ENCODE measurements around the gene TMEM131.

TMEM131 gene

DNA sequence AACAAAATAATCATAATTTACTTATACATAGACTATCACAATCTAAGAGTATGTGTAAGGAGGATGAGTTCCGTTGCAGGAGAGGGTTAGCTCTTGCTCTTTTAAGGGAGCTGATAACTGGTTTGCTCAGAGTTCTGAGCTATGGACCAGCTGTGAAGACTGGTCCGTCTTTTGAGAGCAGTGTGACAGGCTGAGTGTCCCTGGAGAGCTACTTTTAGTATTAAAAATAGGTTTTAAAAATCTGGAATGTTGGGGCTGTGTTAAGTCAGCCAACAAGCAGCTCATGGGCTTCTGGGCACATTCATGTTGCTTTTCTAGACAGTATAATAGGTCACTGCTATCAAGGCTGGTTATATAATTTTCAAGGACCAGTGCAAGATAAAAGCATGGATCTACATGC, 41.5 kb upstream of the TMEM131 start:
- no peak overlapping the region for H3K4me3 ChIP-seq (ENCODE audit: low read depth, low read length)
- H3K36me3 ChIP-seq (ENCODE audit: control insufficient read depth in 2 of 2, insufficient read depth in 1 of 2, low read length in 2 of 2): no peaks in the 10 kb centered on the region
- no peaks in the 10 kb centered on the region for H3K9me3 ChIP-seq (ENCODE audit: control insufficient read depth, insufficient read depth, low read depth, low read length)
- no peak for TF ChIP-seq ZNF555 (tag by site-specific recombination; conservative IDR thresholded peaks at IDR 0.05)
- TF ChIP-seq ZNF747 (tag by site-specific recombination; IDR thresholded peaks at IDR 0.05): no peak
- TF ChIP-seq BCL11B (tag by site-specific recombination; IDR thresholded peaks at IDR 0.05; ENCODE audit: low read depth): no peak
- no peak for TF ChIP-seq ZNF654 (tag by site-specific recombination; IDR thresholded peaks at IDR 0.05; ENCODE audit: low read depth)
- no peak for TF ChIP-seq ZNF416 (tag by site-specific recombination; IDR thresholded peaks at IDR 0.05)
- TF ChIP-seq ZNF701 (tag by site-specific recombination; IDR thresholded peaks at IDR 0.05): no peak
- no peak for TF ChIP-seq BCL11A (tag by site-specific recombination; IDR thresholded peaks at IDR 0.05; ENCODE audit: low read depth)
- no peak for TF ChIP-seq ZNF843 (tag by site-specific recombination; IDR thresholded peaks at IDR 0.05)
- no peak for TF ChIP-seq ZBTB1 (tag by site-specific recombination; IDR thresholded peaks at IDR 0.05)
- TF ChIP-seq ELK4 (IDR thresholded peaks at IDR 0.05; ENCODE audit: borderline replicate concordance, low read depth, low read length): no peak
- no peak for TF ChIP-seq ZNF404 (tag by site-specific recombination; IDR thresholded peaks at IDR 0.05)
- TF ChIP-seq ZNF777 (tag by site-specific recombination; IDR thresholded peaks at IDR 0.05; ENCODE audit: borderline replicate concordance): no peak
- no peak for TF ChIP-seq ZNF394 (tag by site-specific recombination; IDR thresholded peaks at IDR 0.05; ENCODE audit: borderline replicate concordance)
- TF ChIP-seq ZNF433 (tag by site-specific recombination; IDR thresholded peaks at IDR 0.05; ENCODE audit: low read depth): no peak
- no peak for TF ChIP-seq ZNF239 (tag by site-specific recombination; IDR thresholded peaks at IDR 0.05)
- no peak overlapping the region for H3K27ac ChIP-seq (ENCODE audit: extremely low read depth, low read depth, low read length)
- H3K4me1 ChIP-seq (ENCODE audit: control insufficient read depth, insufficient read depth, low read length): peaks cover 5% of the 10 kb centered on the region; the same call in 1 of the 2 replicates
- POLR2A ChIA-PET: no interaction called here
- CTCF ChIA-PET: interaction anchor here (0.5 to 0.6 kb wide), 2 partner anchors 330 to 453 kb away, joined by 3 read pairs; no protein-coding TSS in a partner anchor

- ChIA-PET POLR2A (no interaction called here), CTCF (interaction anchor here (0.6 kb wide), 1 partner anchor 329 kb away, joined by 3 read pairs; no protein-coding TSS in a partner anchor)
- Histone ChIP-seq H3K4me1 (ENCODE audit: control insufficient read depth, insufficient read depth, low read length) (peaks cover 5% of the 10 kb centered on the region; the same call in 1 of the 2 replicates), H3K27ac (ENCODE audit: extremely low read depth, low read depth, low read length) (no peak overlapping the region), H3K4me3 (ENCODE audit: low read depth, low read length) (no peak overlapping the region), H3K9me3 (ENCODE audit: control insufficient read depth, insufficient read depth, low read depth, low read length) (no peaks in the 10 kb centered on the region), H3K36me3 (ENCODE audit: control insufficient read depth in 2 of 2, insufficient read depth in 1 of 2, low read length in 2 of 2) (no peaks in the 10 kb centered on the region)
- TF ChIP-seq SCRT2 (tag by site-specific recombination; IDR thresholded peaks at IDR 0.05) (peak; percentile 57; the same call in 1 of the 2 replicates), FEZF1 (tag by site-specific recombination; IDR thresholded peaks at IDR 0.05) (0 out of 2 replicates have a peak, but pooled peaks have one; percentile 29), ZNF335 (tag by site-specific recombination; conservative IDR thresholded peaks at IDR 0.05) (peak; percentile 14; the same call in 1 of the 2 replicates), ZNF174 (tag by site-specific recombination; IDR thresholded peaks at IDR 0.05) (no peak)
Observed at GRCh38 chr2:98036349-98037000, 40.7 kb upstream of the TMEM131 start.

DNA sequence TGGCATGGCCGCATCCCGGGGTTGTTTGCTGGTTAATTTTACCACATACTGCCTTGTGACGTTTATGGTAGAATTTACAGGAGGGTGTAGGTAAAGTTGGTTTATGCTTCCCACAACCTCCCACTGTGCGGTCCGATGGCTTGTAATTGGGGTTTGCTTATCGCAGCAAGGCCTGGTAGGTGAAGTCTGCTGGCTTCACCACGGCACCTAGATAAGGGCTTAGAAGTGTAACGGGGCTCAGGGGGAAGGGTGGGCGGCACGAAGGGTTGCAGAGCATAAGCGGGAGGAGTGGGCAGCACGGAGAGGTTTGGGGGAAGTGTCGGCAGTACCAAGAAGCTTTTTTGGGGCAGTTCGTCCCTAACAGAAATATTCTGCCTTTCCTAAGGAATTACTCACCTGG, 39.0 kb upstream of the TMEM131 start:
- no peak overlapping the region for H3K4me3 ChIP-seq (ENCODE audit: low read depth, low read length)
- ChIA-PET CTCF (no interaction called here), POLR2A (no interaction called here)
- H3K4me1 ChIP-seq (ENCODE audit: control insufficient read depth, insufficient read depth, low read length): peaks cover 5% of the 10 kb centered on the region; the same call in 1 of the 2 replicates
- H3K36me3 ChIP-seq (ENCODE audit: control insufficient read depth in 2 of 2, insufficient read depth in 1 of 2, low read length in 2 of 2): no peaks in the 10 kb centered on the region
- no peak overlapping the region for H3K27ac ChIP-seq (ENCODE audit: extremely low read depth, low read depth, low read length)
- H3K9me3 ChIP-seq (ENCODE audit: control insufficient read depth, insufficient read depth, low read depth, low read length): no peaks in the 10 kb centered on the region
- no peak for TF ChIP-seq WT1 (tag by site-specific recombination; IDR thresholded peaks at IDR 0.05)
- TF ChIP-seq ZFHX2 (tag by site-specific recombination; conservative IDR thresholded peaks at IDR 0.05): peak; percentile 95
- TF ChIP-seq, protein P1, sequence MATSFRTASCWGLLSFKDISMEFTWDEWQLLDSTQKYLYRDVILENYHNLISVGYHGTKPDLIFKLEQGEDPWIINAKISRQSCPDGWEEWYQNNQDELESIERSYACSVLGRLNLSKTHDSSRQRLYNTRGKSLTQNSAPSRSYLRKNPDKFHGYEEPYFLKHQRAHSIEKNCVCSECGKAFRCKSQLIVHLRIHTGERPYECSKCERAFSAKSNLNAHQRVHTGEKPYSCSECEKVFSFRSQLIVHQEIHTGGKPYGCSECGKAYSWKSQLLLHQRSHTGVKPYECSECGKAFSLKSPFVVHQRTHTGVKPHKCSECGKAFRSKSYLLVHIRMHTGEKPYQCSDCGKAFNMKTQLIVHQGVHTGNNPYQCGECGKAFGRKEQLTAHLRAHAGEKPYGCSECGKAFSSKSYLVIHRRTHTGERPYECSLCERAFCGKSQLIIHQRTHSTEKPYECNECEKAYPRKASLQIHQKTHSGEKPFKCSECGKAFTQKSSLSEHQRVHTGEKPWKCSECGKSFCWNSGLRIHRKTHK (tag by site-specific recombination; IDR thresholded peaks at IDR 0.05): no peak
- TF ChIP-seq GLIS1 (tag by site-specific recombination; IDR thresholded peaks at IDR 0.05): 0 out of 2 replicates have a peak, but pooled peaks have one; percentile 18
- no peak for TF ChIP-seq ZNF132 (tag by site-specific recombination; IDR thresholded peaks at IDR 0.05; ENCODE audit: borderline replicate concordance)
- peak; percentile 94 for TF ChIP-seq EGR2 (tag by site-specific recombination; IDR thresholded peaks at IDR 0.05; ENCODE audit: low read depth)
- TF ChIP-seq ZNF19 (tag by site-specific recombination; IDR thresholded peaks at IDR 0.05; ENCODE audit: low read depth): no peak
- TF ChIP-seq ZIC2 (tag by site-specific recombination; IDR thresholded peaks at IDR 0.05): peak; percentile 34; the same call in 1 of the 2 replicates
- TF ChIP-seq ZNF174 (tag by site-specific recombination; IDR thresholded peaks at IDR 0.05): no peak
- no peak for TF ChIP-seq ZNF843 (tag by site-specific recombination; IDR thresholded peaks at IDR 0.05)
- TF ChIP-seq ZNF558 (tag by site-specific recombination; IDR thresholded peaks at IDR 0.05): no peak
- no peak for TF ChIP-seq SP3 (tag by site-specific recombination; IDR thresholded peaks at IDR 0.05)
- no peak for TF ChIP-seq ZNF529 (tag by site-specific recombination; IDR thresholded peaks at IDR 0.05; ENCODE audit: insufficient replicate concordance)
- TF ChIP-seq PRDM1 (tag by site-specific recombination; IDR thresholded peaks at IDR 0.05): no peak

Measured in HEK293 (cell line).